ENCODE results near the gene PLEKHG3. TPM values are rescaled to one million over a fixed set of nuclear protein-coding genes. Genes with fewer than 3 reads are reported as not detected.

PLEKHG3 gene
- total and polyA plus RNA-seq, 10 of the 15 experiments (the other 5 are each of a cell fraction or from before 2014, with no cell fraction given), result 0.03 to 0.73 (median 0.07) TPM; not detected in 5

DNA sequence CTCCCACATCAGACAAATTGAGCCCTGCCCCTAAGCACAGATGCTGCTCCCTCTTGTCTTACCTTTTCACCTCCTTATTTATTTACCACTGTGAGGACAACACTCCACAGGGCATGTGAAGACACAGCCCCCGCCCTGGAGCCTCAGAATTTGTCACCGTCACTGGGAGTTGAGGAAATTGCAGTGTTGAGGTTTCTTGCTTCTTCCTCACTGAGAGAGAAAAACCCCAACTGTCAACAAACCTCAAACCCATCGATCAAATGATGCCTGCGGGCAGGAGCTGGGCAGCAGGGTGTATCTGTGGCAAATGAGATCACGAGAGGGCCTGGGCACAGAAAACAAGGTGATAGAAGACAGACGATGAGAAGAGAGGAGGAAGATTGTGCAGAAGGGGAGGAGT is 30.5 kb upstream of the PLEKHG3 start (continued):
- TF ChIP-seq NFYA (IDR thresholded peaks at IDR 0.05; ENCODE audit: borderline replicate concordance, low read depth, low read length) (no peak), EGR1 (IDR thresholded peaks at IDR 0.05; ENCODE audit: borderline replicate concordance in 1 of 2, low read depth in 2 of 2, low read length in 2 of 2) (no peak), SREBF1 (IDR thresholded peaks at IDR 0.05; ENCODE audit: low read length) (no peak), SPI1 (IDR thresholded peaks at IDR 0.05; ENCODE audit: borderline replicate concordance, insufficient read depth, low read depth, low read length) (no peak), CEBPB (IDR thresholded peaks at IDR 0.05; ENCODE audit: borderline replicate concordance in 1 of 2, low read depth in 2 of 2, low read length in 2 of 2) (no peak), GATAD2B (conservative IDR thresholded peaks at IDR 0.05; ENCODE audit: low read depth) (no peak), CBX5 (IDR thresholded peaks at IDR 0.05; ENCODE audit: low read depth) (no peak), ZNF24 (IDR thresholded peaks at IDR 0.05) (no peak), NBN (IDR thresholded peaks at IDR 0.05) (0 out of 2 replicates have a peak, but pooled peaks have one; percentile 52), SMC3 (IDR thresholded peaks at IDR 0.05; ENCODE audit: borderline replicate concordance, low read length) (no peak), IKZF2 (IDR thresholded peaks at IDR 0.05) (peak; percentile 77 to 78), NFIC (IDR thresholded peaks at IDR 0.05; ENCODE audit: low read depth, low read length) (no peak), SMARCA5 (IDR thresholded peaks at IDR 0.05) (0 out of 2 replicates have a peak, but pooled peaks have one; percentile 1), YBX1 (IDR thresholded peaks at IDR 0.05) (no peak), POLR2A (IDR thresholded peaks at IDR 0.05; ENCODE audit: low read depth, low read length) (no peak)
- TF ChIP-seq, protein P1, sequence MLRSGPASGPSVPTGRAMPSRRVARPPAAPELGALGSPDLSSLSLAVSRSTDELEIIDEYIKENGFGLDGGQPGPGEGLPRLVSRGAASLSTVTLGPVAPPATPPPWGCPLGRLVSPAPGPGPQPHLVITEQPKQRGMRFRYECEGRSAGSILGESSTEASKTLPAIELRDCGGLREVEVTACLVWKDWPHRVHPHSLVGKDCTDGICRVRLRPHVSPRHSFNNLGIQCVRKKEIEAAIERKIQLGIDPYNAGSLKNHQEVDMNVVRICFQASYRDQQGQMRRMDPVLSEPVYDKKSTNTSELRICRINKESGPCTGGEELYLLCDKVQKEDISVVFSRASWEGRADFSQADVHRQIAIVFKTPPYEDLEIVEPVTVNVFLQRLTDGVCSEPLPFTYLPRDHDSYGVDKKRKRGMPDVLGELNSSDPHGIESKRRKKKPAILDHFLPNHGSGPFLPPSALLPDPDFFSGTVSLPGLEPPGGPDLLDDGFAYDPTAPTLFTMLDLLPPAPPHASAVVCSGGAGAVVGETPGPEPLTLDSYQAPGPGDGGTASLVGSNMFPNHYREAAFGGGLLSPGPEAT (IDR thresholded peaks at IDR 0.05; ENCODE audit: low read depth), result peak; percentile 49; the same call in 1 of the 2 replicates
- TF ChIP-seq, protein P2, sequence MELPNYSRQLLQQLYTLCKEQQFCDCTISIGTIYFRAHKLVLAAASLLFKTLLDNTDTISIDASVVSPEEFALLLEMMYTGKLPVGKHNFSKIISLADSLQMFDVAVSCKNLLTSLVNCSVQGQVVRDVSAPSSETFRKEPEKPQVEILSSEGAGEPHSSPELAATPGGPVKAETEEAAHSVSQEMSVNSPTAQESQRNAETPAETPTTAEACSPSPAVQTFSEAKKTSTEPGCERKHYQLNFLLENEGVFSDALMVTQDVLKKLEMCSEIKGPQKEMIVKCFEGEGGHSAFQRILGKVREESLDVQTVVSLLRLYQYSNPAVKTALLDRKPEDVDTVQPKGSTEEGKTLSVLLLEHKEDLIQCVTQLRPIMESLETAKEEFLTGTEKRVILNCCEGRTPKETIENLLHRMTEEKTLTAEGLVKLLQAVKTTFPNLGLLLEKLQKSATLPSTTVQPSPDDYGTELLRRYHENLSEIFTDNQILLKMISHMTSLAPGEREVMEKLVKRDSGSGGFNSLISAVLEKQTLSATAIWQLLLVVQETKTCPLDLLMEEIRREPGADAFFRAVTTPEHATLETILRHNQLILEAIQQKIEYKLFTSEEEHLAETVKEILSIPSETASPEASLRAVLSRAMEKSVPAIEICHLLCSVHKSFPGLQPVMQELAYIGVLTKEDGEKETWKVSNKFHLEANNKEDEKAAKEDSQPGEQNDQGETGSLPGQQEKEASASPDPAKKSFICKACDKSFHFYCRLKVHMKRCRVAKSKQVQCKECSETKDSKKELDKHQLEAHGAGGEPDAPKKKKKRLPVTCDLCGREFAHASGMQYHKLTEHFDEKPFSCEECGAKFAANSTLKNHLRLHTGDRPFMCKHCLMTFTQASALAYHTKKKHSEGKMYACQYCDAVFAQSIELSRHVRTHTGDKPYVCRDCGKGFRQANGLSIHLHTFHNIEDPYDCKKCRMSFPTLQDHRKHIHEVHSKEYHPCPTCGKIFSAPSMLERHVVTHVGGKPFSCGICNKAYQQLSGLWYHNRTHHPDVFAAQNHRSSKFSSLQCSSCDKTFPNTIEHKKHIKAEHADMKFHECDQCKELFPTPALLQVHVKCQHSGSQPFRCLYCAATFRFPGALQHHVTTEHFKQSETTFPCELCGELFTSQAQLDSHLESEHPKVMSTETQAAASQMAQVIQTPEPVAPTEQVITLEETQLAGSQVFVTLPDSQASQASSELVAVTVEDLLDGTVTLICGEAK (IDR thresholded peaks at IDR 0.05; ENCODE audit: borderline replicate concordance), result no peak
- TF ChIP-seq, protein P3, sequence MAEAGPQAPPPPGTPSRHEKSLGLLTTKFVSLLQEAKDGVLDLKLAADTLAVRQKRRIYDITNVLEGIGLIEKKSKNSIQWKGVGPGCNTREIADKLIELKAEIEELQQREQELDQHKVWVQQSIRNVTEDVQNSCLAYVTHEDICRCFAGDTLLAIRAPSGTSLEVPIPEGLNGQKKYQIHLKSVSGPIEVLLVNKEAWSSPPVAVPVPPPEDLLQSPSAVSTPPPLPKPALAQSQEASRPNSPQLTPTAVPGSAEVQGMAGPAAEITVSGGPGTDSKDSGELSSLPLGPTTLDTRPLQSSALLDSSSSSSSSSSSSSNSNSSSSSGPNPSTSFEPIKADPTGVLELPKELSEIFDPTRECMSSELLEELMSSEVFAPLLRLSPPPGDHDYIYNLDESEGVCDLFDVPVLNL (IDR thresholded peaks at IDR 0.05; ENCODE audit: low read depth, low read length), result no peak
